Hematopoietic multipotent progenitor cell (in vitro differentiated cells): ENCODE measurements around the gene PRICKLE4. TPM values are rescaled to one million over a fixed set of nuclear protein-coding genes. Genes with fewer than 3 reads are reported as not detected.

ENCODE experiments used
- DNase-seq, 3 donors: peaks; one replicate each; pipeline ENCODE4 v3.0.0-alpha.2; 2011 to 2015; ENCODE audit warnings: low read depth in 2 of 3, low spot score in 2 of 3
- small RNA-seq: library from RNA; depleted of rRNA; stranded (forward); fragments of <200 nt; gene quantifications from one replicate; pipeline ENCODE3, GENCODE V24; 2012
- total RNA-seq: library from RNA; depleted of rRNA; stranded (reverse); fragments of >200 nt; gene quantifications from one replicate; pipeline ENCODE4 v1.2.3, GENCODE V29; 2012

Gene PRICKLE4
- total RNA-seq, 1 donor: 4.6 TPM

DNA sequence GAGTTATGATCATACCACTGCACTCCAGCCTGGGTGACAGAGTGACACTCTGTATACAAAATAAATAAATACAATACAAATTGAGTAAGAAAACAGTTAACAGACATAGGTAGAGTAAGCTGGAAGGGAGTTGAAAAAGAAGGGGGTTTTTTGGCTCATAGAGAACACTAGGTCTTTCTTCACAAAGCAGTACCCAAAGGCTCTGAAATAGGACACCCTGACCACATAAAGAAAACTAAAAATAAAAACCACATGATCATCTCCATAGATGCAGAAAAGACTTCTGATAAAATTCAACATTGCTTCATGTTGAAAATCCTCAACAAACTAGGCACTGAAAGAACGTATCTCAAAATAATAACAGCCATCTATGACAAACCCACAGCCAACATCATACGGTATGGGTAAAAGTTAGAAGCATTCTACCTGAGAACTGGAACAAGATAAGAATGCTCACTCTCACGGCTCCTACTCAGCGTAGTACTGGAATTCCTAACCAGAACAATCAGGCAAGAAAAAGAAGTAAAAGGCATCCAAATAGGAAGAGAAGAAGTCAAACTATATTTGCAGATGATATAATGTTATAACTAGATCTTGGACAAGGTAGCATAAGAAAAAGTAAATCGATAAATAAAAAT, 55.6 kb downstream of the PRICKLE4 start:
- no peak for DNase-seq

DNA sequence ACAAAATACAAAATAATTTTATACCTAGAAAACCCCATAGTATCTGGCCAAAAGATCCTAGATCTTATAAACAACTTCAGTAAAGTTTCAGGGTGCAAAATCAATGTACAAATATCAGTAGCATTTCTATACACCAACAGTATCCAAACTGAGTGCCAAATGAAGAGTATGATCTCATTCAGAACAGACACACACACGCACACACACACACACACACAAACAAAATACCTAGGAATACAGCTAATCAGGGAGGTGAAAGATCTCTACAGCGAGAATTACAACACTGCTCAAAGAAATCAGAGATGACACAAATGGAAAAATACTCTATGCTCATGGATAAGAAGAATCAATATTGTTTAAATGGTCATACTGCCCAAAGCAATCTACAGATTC, 56.1 kb downstream of the PRICKLE4 start:
- DNase-seq: no peak

Small RNAs within 50 kb of the gene (small RNA-seq; reads per million reads assigned to genes)
- gene AL365205.2: not detected
- gene AL365205.3: not detected
- not detected for gene RF00393

Other genes starting within 250 kb of the PRICKLE4 start
- gene FOXP4, start 234.4 kb upstream of the PRICKLE4 start, total RNA-seq: 3.0 TPM
- gene MDFI, start 142.3 kb upstream of the PRICKLE4 start, total RNA-seq: not detected
- 18.9 TPM for gene TFEB, start 45.2 kb upstream of the PRICKLE4 start, total RNA-seq
- gene PGC, start 33.4 kb upstream of the PRICKLE4 start, total RNA-seq: not detected
- gene FRS3, start 882 bp upstream of the PRICKLE4 start, total RNA-seq: 8.9 TPM
- 74.3 TPM for gene TOMM6, start 6.9 kb downstream of the PRICKLE4 start, total RNA-seq
- gene USP49, start 114.6 kb downstream of the PRICKLE4 start, total RNA-seq: 6.2 TPM
- 23.7 TPM for gene MED20, start 140.4 kb downstream of the PRICKLE4 start, total RNA-seq
- 14.3 TPM for gene BYSL, start 140.7 kb downstream of the PRICKLE4 start, total RNA-seq
- gene CCND3, start 161.0 kb downstream of the PRICKLE4 start, total RNA-seq: 141 TPM